T47D (cell line): ENCODE results near the gene HNRNPH3.

Source experiments
- DNase-seq, 2 experiments: peaks; one replicate each; pipeline versions ENCODE4 v3.0.0 to v3.0.0-alpha.2; 2011 to 2012; ENCODE audit warnings: low read depth in 1 of 2, low spot score in 1 of 2
- JUND ChIP-seq: IDR thresholded peaks from 2 replicates; pipeline ENCODE4 v1.6.1; 2012; ENCODE audit warnings: low read depth
- in situ Hi-C: cut with HindIII; loops from 2 replicates; pipeline ENCODE4 v1.10.0; 2016; ENCODE audit warnings: low sequenced_read_pairs, low pct_unique_long_range_greater_than_20kb

The HNRNPH3 gene

DNA sequence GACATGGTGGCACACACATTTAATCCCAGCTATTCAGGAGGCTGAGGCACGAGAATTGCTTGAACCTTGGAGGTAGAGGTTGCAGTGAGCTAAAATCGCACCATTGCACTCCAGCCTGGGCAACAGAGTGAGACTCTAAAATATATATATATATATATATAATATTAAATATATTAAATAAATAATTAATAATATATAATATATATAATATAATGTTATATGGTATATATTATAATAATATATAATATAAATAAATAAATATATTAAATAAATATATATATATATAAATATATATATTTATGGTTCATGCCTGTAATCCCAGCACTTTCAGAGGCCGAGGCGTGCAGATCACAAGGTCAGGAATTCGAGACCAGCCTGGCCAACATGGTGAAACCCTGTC is 34.7 kb downstream of the HNRNPH3 start:
- DNase-seq, result no peak
- in situ Hi-C loops, result no loop called here
- no peak for TF ChIP-seq JUND

DNA sequence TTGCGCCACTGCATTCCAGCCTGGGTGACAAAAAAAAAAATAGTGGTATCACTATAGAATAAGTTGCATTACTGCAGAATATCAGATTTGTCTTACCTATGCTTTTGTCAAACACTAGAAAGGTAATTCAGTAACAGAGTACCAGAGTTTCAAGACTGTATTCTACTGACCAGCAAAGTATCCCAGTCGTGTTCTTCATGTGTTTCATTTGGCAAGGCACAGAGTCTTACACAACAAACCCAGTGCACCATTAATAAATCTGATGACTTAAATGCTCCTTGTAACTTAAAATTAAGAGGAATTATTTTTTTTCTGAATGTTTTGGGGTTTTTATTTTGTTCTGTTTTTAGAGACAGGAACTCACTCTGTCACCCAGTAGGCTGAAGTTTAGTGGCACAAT is 35.3 kb downstream of the HNRNPH3 start:
- no peak for DNase-seq
- no peak for TF ChIP-seq JUND
- in situ Hi-C loops, result no loop called here

DNA sequence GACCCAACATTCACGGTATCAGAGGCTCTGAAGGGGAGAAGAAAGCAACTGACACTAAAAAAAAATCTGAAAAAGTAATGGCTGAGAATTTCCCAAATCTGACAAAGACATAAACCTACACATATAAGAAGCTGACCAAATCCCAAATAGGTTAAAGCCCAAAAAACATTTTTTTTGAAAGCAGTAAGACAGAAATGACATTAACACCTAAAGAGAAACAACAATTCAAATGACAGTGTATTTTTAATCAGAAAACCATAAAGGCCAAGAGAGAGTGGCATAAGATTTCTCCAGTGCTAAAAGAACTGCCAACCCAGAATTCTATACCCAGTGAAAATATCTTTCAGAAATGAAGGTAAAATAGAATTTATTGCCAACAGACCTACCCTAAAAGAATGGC is 39.7 kb downstream of the HNRNPH3 start:
- DNase-seq, result no peak
- in situ Hi-C loops, result no loop called here
- no peak for TF ChIP-seq JUND

DNA sequence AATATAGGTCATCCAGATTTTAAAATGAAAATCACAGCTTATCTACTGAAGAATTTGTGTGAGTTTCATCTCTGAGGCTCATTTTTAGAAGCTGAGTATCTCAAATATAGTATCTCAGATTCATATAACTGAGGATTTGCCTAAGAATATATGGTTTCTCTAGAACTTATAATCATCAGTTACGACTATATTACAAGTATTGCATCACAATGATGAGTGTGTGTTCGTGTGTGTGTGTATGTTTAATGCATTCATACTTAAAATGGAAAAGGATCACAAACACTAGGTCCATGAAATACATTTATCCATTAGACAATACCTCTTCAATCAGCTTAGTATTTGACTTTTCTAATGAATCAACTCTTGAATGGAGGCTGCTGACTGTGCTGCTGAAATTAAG is 53.9 kb downstream of the HNRNPH3 start:
- no peak for DNase-seq
- in situ Hi-C loops, result no loop called here
- TF ChIP-seq JUND, result no peak
